ENCODE measurements around the gene KLHL42.
A peak's percentile ranks its signal among the peaks of the same experiment; 100 is the strongest.

KLHL42 gene

GRCh38 chr12:27826076-27826475 lies 46.0 kb downstream of the KLHL42 start:
- no peak for TF ChIP-seq CTCF (IDR thresholded peaks at IDR 0.05; ENCODE audit: insufficient read depth, missing control alignments)
- FAIRE-seq (no peak), DNase-seq (ENCODE audit: insufficient read length, low spot score) (no peak)

GRCh38 chr12:27828196-27828595 lies 48.2 kb downstream of the KLHL42 start:
- DNase-seq (ENCODE audit: insufficient read length, low spot score) = no peak
- FAIRE-seq = no peak
- no peak for TF ChIP-seq CTCF (IDR thresholded peaks at IDR 0.05; ENCODE audit: insufficient read depth, missing control alignments)

DNA sequence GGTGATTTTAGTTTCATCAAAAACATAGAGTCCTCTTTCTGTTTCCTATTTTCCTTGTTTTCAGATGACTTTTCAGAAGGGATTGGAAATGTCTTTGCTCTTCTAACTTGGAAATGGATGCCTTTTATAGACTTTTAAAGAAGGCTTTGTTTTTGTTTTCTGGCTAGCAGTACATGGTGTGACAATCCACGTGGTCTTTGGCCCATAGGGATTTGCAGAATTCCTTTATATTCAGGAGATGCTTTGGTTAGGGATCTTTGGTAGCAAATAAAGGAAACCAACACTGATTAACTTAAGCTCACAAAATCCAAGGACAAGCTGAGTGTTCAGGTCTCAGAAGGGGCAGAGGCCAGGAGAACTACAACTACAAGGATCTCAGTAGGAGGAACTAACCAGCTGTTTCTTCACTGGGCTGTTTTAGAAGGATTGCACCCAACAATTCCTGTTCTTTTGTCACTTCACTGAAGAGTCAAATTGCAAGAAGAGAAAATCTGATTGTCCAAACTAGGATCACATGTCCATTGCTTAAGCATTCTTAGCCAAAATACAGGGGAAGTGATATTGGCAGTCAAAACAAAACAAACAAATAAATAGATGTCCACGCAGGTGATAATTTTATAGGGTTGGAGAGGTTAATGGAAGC lies 58.6 kb downstream of the KLHL42 start:
- TF ChIP-seq CTCF (IDR thresholded peaks at IDR 0.05; ENCODE audit: insufficient read depth, missing control alignments) = no peak
- FAIRE-seq (no peak), DNase-seq (ENCODE audit: insufficient read length, low spot score) (no peak)

- TF ChIP-seq CTCF (IDR thresholded peaks at IDR 0.05; ENCODE audit: insufficient read depth, missing control alignments) = peak; percentile 44
- FAIRE-seq (no peak), DNase-seq (ENCODE audit: insufficient read length, low spot score) (no peak)
These were observed 60.4 kb downstream of the KLHL42 start for GRCh38 chr12:27840229-27840999.

DNA sequence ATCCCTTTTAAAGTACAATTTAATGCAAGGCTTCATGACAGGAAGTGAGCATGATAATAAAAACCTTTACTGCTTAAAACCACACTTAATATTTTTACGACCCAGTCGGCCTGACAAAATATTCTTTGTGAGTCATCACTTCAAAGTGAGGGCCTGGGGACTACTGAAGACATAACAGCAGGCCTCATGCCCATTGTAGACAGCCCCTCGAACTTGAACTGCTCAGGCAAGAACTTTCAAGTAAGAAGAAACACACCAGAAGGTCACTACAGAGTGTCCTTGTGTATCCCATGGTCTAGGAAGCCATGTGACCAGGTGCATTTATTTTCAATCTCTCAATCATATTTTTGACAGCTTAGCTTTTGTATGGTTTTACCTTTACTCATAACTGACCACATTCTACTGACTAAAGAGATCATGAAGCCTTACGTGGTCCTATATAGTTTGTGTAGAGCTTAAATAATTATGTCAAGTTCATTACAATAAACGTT lies 61.4 kb downstream of the KLHL42 start:
- DNase-seq (ENCODE audit: insufficient read length, low spot score) (no peak), FAIRE-seq (no peak)
- TF ChIP-seq CTCF (IDR thresholded peaks at IDR 0.05; ENCODE audit: insufficient read depth, missing control alignments) = no peak

- FAIRE-seq = no peak
- TF ChIP-seq CTCF (IDR thresholded peaks at IDR 0.05; ENCODE audit: insufficient read depth, missing control alignments) = no peak
- no peak for DNase-seq (ENCODE audit: insufficient read length, low spot score)
These were observed 63.7 kb downstream of the KLHL42 start for GRCh38 chr12:27843714-27844245.
